Effector memory CD8-positive, alpha-beta T cell (primary cell): ENCODE data around the gene PDZD2.

Experiments used
- ATAC-seq: fragments of 150-1000 bp; cut with Tn5 transposase; replicated peaks from 2 replicates; pipeline ENCODE4 v1.10.0; 2021; ENCODE audit warnings: mild to moderate bottlenecking, moderate library complexity
- DNase-seq, 3 experiments: peaks; one replicate each; pipeline ENCODE4 v3.0.0; 2021
- H3K27ac Mint-ChIP-seq, 2 donors: one replicate each; pipeline ENCODE4 v1.8.0; 2022; ENCODE audit warnings: mild to moderate bottlenecking in 2 of 2, mixed read lengths in 2 of 2, moderate library complexity in 2 of 2
- H3K27me3 Mint-ChIP-seq, 2 donors: one replicate each; pipeline ENCODE4 v1.8.0; 2022; ENCODE audit warnings: mixed read lengths in 2 of 2
- H3K36me3 Mint-ChIP-seq: one replicate; pipeline ENCODE4 v1.8.0; 2022; ENCODE audit warnings: mild to moderate bottlenecking, moderate library complexity, mixed read lengths; ENCODE audit not compliant: insufficient read depth
- H3K4me1 Mint-ChIP-seq, 2 donors: one replicate each; pipeline ENCODE4 v1.8.0; 2022; ENCODE audit warnings: low read depth in 2 of 2, mixed read lengths in 2 of 2
- H3K4me3 Mint-ChIP-seq, 2 donors: one replicate each; pipeline ENCODE4 v1.8.0; 2022; ENCODE audit warnings: mild to moderate bottlenecking in 2 of 2, mixed read lengths in 2 of 2, moderate library complexity in 2 of 2
- H3K9me3 Mint-ChIP-seq, 2 donors: one replicate each; pipeline ENCODE4 v1.8.0; 2022; ENCODE audit warnings: mixed read lengths in 2 of 2

The PDZD2 gene

DNA sequence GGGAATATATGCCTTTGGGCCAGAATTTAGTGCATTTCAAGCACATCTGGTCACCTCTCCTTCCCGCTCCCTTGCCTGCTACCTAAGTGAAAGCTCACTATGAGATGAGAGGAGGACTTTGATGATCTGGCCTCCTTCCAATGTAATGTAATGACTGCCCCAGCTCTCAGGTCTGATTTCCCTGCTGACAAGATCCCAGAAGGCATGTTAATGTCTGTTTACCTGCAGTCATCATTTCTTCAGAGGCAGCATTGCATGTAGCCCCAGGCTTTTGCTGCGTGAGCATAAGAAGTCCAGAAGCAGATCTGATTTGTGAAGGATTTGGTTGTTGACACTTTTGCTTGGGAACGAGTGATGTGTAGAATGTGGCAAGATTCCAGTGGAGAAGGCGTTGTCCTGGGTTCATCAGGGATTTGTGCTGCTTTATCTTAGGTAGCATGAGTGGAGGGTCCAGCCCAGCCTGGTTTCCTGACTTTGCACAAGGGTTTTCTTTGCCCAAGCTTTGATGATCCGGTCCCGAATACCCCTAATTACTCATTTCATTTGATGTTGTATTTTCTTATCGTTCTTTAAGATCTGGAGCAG lies 342.5 kb downstream of the PDZD2 start:
- Mint-ChIP-seq H3K27me3 (peaks cover 0 to 19% of the 10 kb centered on the region in 2 donors), H3K27ac (no peak overlapping the region), H3K4me1 (no peaks in the 10 kb centered on the region), H3K9me3 (no peaks in the 10 kb centered on the region), H3K36me3 (no peaks in the 10 kb centered on the region), H3K4me3 (no peak overlapping the region)
- DNase-seq = no peak
- no peak for ATAC-seq

- H3K27me3 Mint-ChIP-seq = peaks cover 0 to 19% of the 10 kb centered on the region in 2 donors
- H3K9me3 Mint-ChIP-seq = no peaks in the 10 kb centered on the region
- ATAC-seq (no peak), DNase-seq (no peak)
- H3K36me3 Mint-ChIP-seq = no peaks in the 10 kb centered on the region
- no peaks in the 10 kb centered on the region for H3K4me1 Mint-ChIP-seq
- no peak overlapping the region for H3K27ac Mint-ChIP-seq
- H3K4me3 Mint-ChIP-seq = no peak overlapping the region
Measured at GRCh38 chr5:31982027-31982426, 343.1 kb downstream of the PDZD2 start.

- no peaks in the 10 kb centered on the region for H3K36me3 Mint-ChIP-seq
- DNase-seq (no peak), ATAC-seq (no peak)
- H3K4me3 Mint-ChIP-seq = no peak overlapping the region
- peaks cover 5 to 21% of the 10 kb centered on the region in 2 donors for H3K27me3 Mint-ChIP-seq
- no peaks in the 10 kb centered on the region for H3K4me1 Mint-ChIP-seq
- H3K27ac Mint-ChIP-seq = no peak overlapping the region
- peaks cover 0 to 3% of the 10 kb centered on the region in 2 donors for H3K9me3 Mint-ChIP-seq
Measured at GRCh38 chr5:31982621-31983020, 343.7 kb downstream of the PDZD2 start.

DNA sequence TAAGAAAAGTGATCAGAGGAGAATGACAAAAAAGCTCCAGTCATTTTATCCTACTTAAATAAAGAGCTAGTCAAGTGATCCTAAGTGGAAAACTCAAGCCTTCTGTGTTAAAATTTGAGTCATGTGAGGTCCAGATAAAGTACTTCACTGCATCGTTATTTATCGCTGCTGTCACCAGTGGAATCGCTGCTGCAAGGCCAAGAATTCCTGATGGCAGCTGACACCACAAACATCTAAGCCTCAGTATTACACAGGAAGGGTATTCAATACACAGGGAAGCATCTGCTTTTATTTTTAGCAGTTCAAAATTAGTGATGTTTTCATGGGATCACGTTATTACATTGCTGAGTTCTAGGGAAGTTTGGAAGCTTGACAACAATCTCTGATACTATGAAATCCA lies 344.9 kb downstream of the PDZD2 start:
- Mint-ChIP-seq H3K4me3 (no peak overlapping the region), H3K9me3 (peaks cover 3 to 9% of the 10 kb centered on the region in 2 donors), H3K36me3 (no peaks in the 10 kb centered on the region), H3K27me3 (peaks cover 15 to 28% of the 10 kb centered on the region in 2 donors), H3K27ac (no peak overlapping the region), H3K4me1 (no peaks in the 10 kb centered on the region)
- ATAC-seq = no peak
- no peak for DNase-seq

DNA sequence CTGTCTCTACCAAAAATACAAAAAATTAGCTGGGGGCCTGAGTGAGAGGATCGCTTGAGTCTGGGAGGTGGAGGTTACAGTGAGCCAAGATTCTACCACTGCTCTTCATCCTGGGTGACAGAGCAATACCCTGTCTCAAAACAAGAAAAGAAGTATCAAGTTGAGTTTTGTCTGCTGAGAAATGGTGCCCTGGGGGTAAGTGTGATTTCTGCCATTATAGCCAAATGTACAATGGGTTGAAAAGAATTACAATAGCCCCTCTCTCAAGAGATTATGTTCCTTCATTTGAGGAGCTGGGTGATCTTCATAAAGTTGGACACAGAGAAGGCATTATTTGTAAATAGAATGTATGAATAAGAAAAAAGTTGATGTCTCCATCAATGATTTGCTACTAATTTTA lies 345.8 kb downstream of the PDZD2 start:
- Mint-ChIP-seq H3K36me3 (no peaks in the 10 kb centered on the region), H3K4me1 (no peaks in the 10 kb centered on the region), H3K27me3 (peaks cover 16 to 28% of the 10 kb centered on the region in 2 donors), H3K4me3 (no peak overlapping the region), H3K27ac (no peak overlapping the region), H3K9me3 (peaks cover 3 to 9% of the 10 kb centered on the region in 2 donors)
- ATAC-seq (no peak), DNase-seq (no peak)

- DNase-seq (no peak), ATAC-seq (no peak)
- Mint-ChIP-seq H3K4me3 (no peak overlapping the region), H3K9me3 (peaks cover 3 to 9% of the 10 kb centered on the region in 2 donors), H3K36me3 (no peaks in the 10 kb centered on the region), H3K4me1 (no peaks in the 10 kb centered on the region), H3K27me3 (peaks cover 23 to 36% of the 10 kb centered on the region in 2 donors), H3K27ac (no peak overlapping the region)
Measured at GRCh38 chr5:31986101-31986500, 347.2 kb downstream of the PDZD2 start.

DNA sequence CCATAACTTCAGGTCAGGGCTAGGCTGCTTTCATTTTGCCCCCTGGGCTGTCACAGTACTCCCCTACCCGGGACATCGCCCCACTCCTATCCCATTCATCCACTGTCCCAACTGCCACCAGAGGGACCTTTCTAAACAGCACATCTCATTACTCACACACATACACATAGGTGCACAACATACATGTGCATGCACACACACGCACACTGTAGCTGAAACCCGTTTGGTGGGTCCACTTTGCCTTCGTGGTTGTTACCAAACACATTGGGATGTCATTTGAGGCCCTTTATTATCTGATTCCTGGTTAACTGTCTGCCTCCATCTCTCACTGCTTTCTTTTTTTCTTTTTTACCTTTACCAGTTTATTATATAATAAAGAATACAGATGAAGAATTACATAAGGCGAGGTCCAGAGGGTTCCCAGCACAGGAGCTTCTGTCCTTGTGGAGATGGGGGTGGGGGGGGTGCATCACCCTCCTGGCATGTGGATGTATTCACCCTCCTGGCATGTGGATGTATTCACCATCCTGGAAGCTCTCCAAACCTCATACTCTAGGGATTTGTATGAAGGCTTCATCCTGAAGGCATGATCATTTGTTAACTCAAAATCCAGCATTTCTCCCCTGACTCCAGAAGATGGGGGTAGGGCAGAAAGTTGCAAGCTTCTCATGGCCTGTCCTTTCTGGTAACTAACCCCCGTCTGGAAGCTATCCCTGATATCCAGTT lies 349.2 kb downstream of the PDZD2 start:
- no peak overlapping the region for H3K4me3 Mint-ChIP-seq
- no peaks in the 10 kb centered on the region for H3K36me3 Mint-ChIP-seq
- no peak overlapping the region for H3K27ac Mint-ChIP-seq
- peaks cover 3 to 9% of the 10 kb centered on the region in 2 donors for H3K9me3 Mint-ChIP-seq
- H3K4me1 Mint-ChIP-seq = no peaks in the 10 kb centered on the region
- DNase-seq (no peak), ATAC-seq (no peak)
- H3K27me3 Mint-ChIP-seq = peaks cover 26 to 32% of the 10 kb centered on the region in 2 donors

GRCh38 chr5:31990081-31990650 lies 351.2 kb downstream of the PDZD2 start:
- no peaks in the 10 kb centered on the region for H3K36me3 Mint-ChIP-seq
- H3K27me3 Mint-ChIP-seq = peaks cover 26 to 31% of the 10 kb centered on the region in 2 donors
- H3K9me3 Mint-ChIP-seq = peaks cover 3 to 9% of the 10 kb centered on the region in 2 donors
- H3K27ac Mint-ChIP-seq = no peak overlapping the region
- H3K4me3 Mint-ChIP-seq = no peak overlapping the region
- H3K4me1 Mint-ChIP-seq = no peaks in the 10 kb centered on the region
- no peak for DNase-seq
- ATAC-seq = no peak

DNA sequence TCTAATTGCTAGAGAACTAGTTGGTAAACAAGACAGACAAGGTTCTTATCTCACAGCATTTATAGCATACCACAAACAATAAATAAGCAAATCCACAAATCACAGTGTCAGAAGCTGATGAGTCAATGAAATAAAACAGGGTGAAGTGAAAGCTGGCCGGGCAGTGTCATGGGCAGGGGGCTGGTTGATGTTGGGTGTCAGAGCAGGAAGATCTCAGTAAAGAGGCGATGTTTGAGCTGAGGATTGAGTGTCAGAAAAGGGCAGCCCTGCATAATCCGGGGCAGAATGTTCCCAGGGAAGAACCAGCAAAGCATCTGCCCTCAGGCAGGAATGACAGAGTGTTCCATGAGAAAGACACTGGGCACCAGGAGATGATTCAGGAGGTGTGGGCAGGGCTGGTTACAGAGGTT lies 351.8 kb downstream of the PDZD2 start:
- no peaks in the 10 kb centered on the region for H3K36me3 Mint-ChIP-seq
- peaks cover 3 to 9% of the 10 kb centered on the region in 2 donors for H3K9me3 Mint-ChIP-seq
- no peak for ATAC-seq
- no peak overlapping the region for H3K4me3 Mint-ChIP-seq
- H3K27me3 Mint-ChIP-seq = peaks cover 26 to 36% of the 10 kb centered on the region in 2 donors
- peaks cover 0 to 2% of the 10 kb centered on the region in 2 donors for H3K4me1 Mint-ChIP-seq
- H3K27ac Mint-ChIP-seq = no peak overlapping the region
- no peak for DNase-seq

DNA sequence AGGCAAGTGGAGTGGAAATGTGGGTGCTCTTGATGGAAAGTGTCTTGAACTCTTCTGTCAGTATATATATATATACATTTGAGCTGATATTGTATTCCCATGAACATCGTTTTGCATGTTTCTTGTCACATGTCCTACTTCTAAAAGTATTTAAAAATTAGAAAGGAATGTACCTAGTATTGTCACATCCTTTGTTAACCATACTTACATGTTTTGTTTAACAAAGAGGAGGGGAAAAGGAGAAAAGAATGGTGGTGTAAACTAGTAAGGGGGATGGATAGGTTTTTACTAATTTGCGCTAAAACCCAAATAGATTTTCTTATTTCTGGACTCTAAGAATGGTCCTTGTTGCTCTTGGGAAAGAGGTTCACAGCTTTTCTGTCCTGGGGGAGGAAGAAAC lies 353.4 kb downstream of the PDZD2 start:
- Mint-ChIP-seq H3K27ac (no peak overlapping the region), H3K4me1 (peaks cover 0 to 3% of the 10 kb centered on the region in 2 donors)
- ATAC-seq = no peak

GRCh38 chr5:31993165-31993961 lies 354.4 kb downstream of the PDZD2 start:
- ATAC-seq (no peak), DNase-seq (no peak)
- Mint-ChIP-seq H3K27me3 (peaks cover 16 to 30% of the 10 kb centered on the region in 2 donors), H3K36me3 (no peaks in the 10 kb centered on the region), H3K4me1 (peaks cover 0 to 3% of the 10 kb centered on the region in 2 donors), H3K9me3 (no peaks in the 10 kb centered on the region), H3K27ac (no peak overlapping the region), H3K4me3 (no peak overlapping the region)

More for the DNA sequence above, 353.4 kb downstream of the PDZD2 start:
- Mint-ChIP-seq H3K36me3 (no peaks in the 10 kb centered on the region), H3K9me3 (peaks cover 3 to 9% of the 10 kb centered on the region in 2 donors), H3K4me3 (no peak overlapping the region), H3K27me3 (peaks cover 24 to 39% of the 10 kb centered on the region in 2 donors)
- DNase-seq = no peak

DNA sequence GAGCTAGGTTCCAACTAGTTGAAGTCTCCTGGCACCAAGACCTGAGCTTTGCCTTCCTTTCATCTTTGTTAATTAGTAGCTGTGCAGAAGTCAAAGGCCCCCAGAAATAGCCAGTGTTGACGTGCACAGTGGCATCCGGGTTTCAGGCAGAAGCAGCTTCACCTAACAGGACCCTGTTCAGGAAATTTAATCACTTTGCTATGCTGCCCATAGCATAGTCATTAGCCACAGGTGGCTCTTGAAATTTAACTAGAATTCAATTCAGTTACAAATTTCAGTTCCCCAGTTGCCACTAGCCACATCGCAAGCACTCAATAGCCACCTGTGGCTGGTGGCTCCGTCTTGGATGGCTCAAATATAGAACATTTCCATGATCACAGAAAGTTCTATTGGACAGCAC lies 356.1 kb downstream of the PDZD2 start:
- peaks cover 10 to 30% of the 10 kb centered on the region in 2 donors for H3K27me3 Mint-ChIP-seq
- no peaks in the 10 kb centered on the region for H3K9me3 Mint-ChIP-seq
- no peak for DNase-seq
- no peak overlapping the region for H3K27ac Mint-ChIP-seq
- H3K4me1 Mint-ChIP-seq = peaks cover 0 to 3% of the 10 kb centered on the region in 2 donors
- H3K4me3 Mint-ChIP-seq = no peak overlapping the region
- H3K36me3 Mint-ChIP-seq = no peaks in the 10 kb centered on the region
- no peak for ATAC-seq

DNA sequence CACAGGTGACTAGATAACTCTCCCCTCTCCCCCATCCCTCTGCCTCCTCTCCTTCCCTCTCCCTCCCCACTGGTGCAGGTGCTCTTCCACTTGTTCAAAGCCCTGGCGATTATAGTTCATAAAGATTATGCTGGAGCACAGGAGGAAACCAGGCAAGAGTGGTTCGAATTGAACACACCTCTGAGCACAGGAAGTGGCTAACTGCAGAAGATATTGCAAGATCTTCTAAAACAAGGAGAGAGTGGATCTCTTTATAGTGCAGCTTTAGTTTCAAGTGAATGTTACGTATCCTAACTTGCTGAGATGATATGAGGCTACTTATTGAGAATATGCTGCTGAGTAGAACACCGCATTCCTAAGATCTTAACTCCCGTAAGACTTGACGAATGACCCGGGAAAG lies 356.8 kb downstream of the PDZD2 start:
- Mint-ChIP-seq H3K9me3 (no peaks in the 10 kb centered on the region), H3K27me3 (peaks cover 7 to 25% of the 10 kb centered on the region in 2 donors), H3K27ac (no peak overlapping the region), H3K4me3 (no peak overlapping the region), H3K36me3 (no peaks in the 10 kb centered on the region), H3K4me1 (peaks cover 0 to 3% of the 10 kb centered on the region in 2 donors)
- ATAC-seq (no peak), DNase-seq (no peak)
